Chondrocyte (in vitro differentiated cells): ENCODE measurements around the gene TMOD4. TPM values are rescaled to one million over a fixed set of nuclear protein-coding genes. Genes with fewer than 3 reads are reported as not detected.
A peak's percentile ranks its signal among the peaks of the same experiment; 100 is the strongest.

Experiments used
- DNase-seq: peaks from one replicate; pipeline ENCODE4 v3.0.0; 2021; ENCODE audit warnings: mixed read lengths, low spot score
- H3K27ac Mint-ChIP-seq: one replicate; pipeline ENCODE4 v1.8.0; 2021; ENCODE audit warnings: mild to moderate bottlenecking, moderate library complexity, mixed read lengths; ENCODE audit not compliant: unreplicated experiment
- H3K27me3 Mint-ChIP-seq: 2 replicates; pipeline ENCODE4 v1.8.0; 2021; ENCODE audit warnings: low read depth, mixed read lengths
- H3K36me3 Mint-ChIP-seq: 2 replicates; pipeline ENCODE4 v1.8.0; 2021; ENCODE audit warnings: low read depth, mixed read lengths
- H3K4me1 Mint-ChIP-seq: 2 replicates; pipeline ENCODE4 v1.8.0; 2021; ENCODE audit warnings: low read depth, mild to moderate bottlenecking, mixed read lengths
- H3K4me3 Mint-ChIP-seq: one replicate; pipeline ENCODE4 v1.8.0; 2021; ENCODE audit warnings: mild to moderate bottlenecking, moderate library complexity, mixed read lengths; ENCODE audit not compliant: unreplicated experiment
- H3K9me3 Mint-ChIP-seq: 2 replicates; pipeline ENCODE4 v1.8.0; 2021; ENCODE audit warnings: low read depth, mixed read lengths
- CTCF ChIP-seq: fragments of 200-600 bp; sonication (generic); IDR thresholded peaks from 2 replicates; pipeline ENCODE4 v1.5.0; 2021; ENCODE audit warnings: antibody characterized with exemption, mild to moderate bottlenecking, moderate library complexity
- total RNA-seq: library from RNA; stranded (reverse); gene quantifications from 3 replicates; pipeline ENCODE4 v1.2.1, GENCODE V29; 2021

TMOD4 gene
- total RNA-seq, 1 donor from 2014 or later: 0.60 TPM

- Mint-ChIP-seq H3K9me3 (no peaks in the 10 kb centered on the region), H3K27ac (no peak overlapping the region), H3K36me3 (peaks cover 16% of the 10 kb centered on the region), H3K27me3 (no peaks in the 10 kb centered on the region), H3K4me3 (no peak overlapping the region), H3K4me1 (no peaks in the 10 kb centered on the region)
- TF ChIP-seq CTCF: no peak
- no peak for DNase-seq
Observed at GRCh38 chr1:151175041-151175741, 590 bp downstream of the TMOD4 start.

- no peak for TF ChIP-seq CTCF
- H3K27ac Mint-ChIP-seq: no peak overlapping the region
- no peaks in the 10 kb centered on the region for H3K27me3 Mint-ChIP-seq
- DNase-seq: no peak
- no peak overlapping the region for H3K4me3 Mint-ChIP-seq
- peaks cover 12% of the 10 kb centered on the region for H3K4me1 Mint-ChIP-seq
- peaks cover 13% of the 10 kb centered on the region for H3K36me3 Mint-ChIP-seq
- no peaks in the 10 kb centered on the region for H3K9me3 Mint-ChIP-seq
Observed at GRCh38 chr1:151171190-151171589, 4.6 kb downstream of the TMOD4 start.

GRCh38 chr1:151167116-151167515, 8.7 kb downstream of the TMOD4 start:
- Mint-ChIP-seq H3K4me1 (peaks cover 34% of the 10 kb centered on the region), H3K9me3 (no peaks in the 10 kb centered on the region), H3K27ac (peak overlapping the region; percentile 99), H3K27me3 (no peaks in the 10 kb centered on the region), H3K4me3 (peak overlapping the region; percentile 97), H3K36me3 (peaks cover 10% of the 10 kb centered on the region)
- TF ChIP-seq CTCF: no peak
- no peak for DNase-seq

- TF ChIP-seq CTCF: no peak
- Mint-ChIP-seq H3K4me1 (peaks cover 34% of the 10 kb centered on the region), H3K27ac (peak overlapping the region; percentile 99), H3K36me3 (peaks cover 13% of the 10 kb centered on the region), H3K27me3 (no peaks in the 10 kb centered on the region), H3K9me3 (no peaks in the 10 kb centered on the region), H3K4me3 (peak overlapping the region; percentile 97)
- no peak for DNase-seq
Observed at GRCh38 chr1:151166505-151166956, 9.2 kb downstream of the TMOD4 start.

- Mint-ChIP-seq H3K36me3 (peaks cover 15% of the 10 kb centered on the region), H3K27ac (peak within 1 kb of the TSS; percentile 99), H3K9me3 (no peaks in the 10 kb centered on the region), H3K4me3 (peak within 1 kb of the TSS; percentile 97), H3K4me1 (peaks cover 34% of the 10 kb centered on the region), H3K27me3 (no peaks in the 10 kb centered on the region)
- DNase-seq: peak; percentile 98
- TF ChIP-seq CTCF: no peak
Observed at GRCh38 chr1:151165738-151166504, 9.9 kb downstream of the TMOD4 start, which contains the start of the genes LYSMD1 and SCNM1. Gene LYSMD1 (minus strand): TSS chr1:151165902. CDS start chr1:151165258, 644 bp downstream. Gene SCNM1 (plus strand): TSS chr1:151166144. CDS start chr1:151166153, 9 bp downstream.
